ENCODE measurements around the gene UCN. TPM values are rescaled to one million over a fixed set of nuclear protein-coding genes. Genes with fewer than 3 reads are reported as not detected.
A peak's percentile ranks its signal among the peaks of the same experiment; 100 is the strongest.

The UCN gene
- total RNA-seq, 1 experiment from 2014 or later = 1.5 TPM

DNA sequence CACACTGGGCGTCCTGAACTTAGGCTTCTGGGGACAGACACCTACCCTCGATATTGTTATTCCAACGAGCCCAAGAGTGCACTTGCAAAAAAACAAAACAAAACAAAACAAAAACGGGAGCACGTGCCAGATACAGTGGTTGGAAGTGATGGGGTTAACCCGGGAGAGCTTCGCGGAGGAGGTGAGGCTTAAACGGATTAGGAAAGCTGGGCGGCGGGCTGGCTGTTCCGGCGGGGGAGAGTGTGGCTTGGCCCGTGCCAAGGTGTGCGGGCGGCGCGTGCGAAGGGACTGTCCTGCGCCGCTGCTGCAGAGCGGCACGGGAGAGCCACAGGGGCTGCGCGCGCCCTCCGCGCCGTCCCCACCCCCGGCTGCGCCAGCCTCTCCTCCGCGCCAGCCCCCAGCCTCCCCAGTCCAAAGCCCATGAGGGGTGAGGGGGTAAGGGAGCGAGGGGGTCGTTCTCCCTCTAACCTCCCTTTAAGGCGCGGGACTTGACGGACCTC lies 43.9 kb downstream of the UCN start:
- peak; percentile 63 for DNase-seq
- Histone ChIP-seq H3K23ac (ENCODE audit: insufficient read length, low read depth, low read length) (no peak overlapping the region), H3K79me2 (ENCODE audit: insufficient read depth, low read length) (no peaks in the 10 kb centered on the region), H2BK15ac (ENCODE audit: low read depth, low read length) (no peak overlapping the region), H2BK20ac (ENCODE audit: low read depth, low read length, poor library complexity, severe bottlenecking) (no peak overlapping the region), H3K9ac (ENCODE audit: extremely low read depth, insufficient read length, low read length) (no peak overlapping the region), H2BK12ac (ENCODE audit: insufficient read length, low read depth, low read length) (no peak overlapping the region), H2AFZ (ENCODE audit: low read length) (no peak overlapping the region), H2AK5ac (ENCODE audit: insufficient read length, low read length) (no peak overlapping the region), H4K91ac (ENCODE audit: insufficient read length, low read depth, low read length) (no peak overlapping the region), H2BK120ac (ENCODE audit: low read depth, low read length, poor library complexity, severe bottlenecking) (no peak overlapping the region), H4K5ac (ENCODE audit: insufficient read length, low read depth, low read length) (no peak overlapping the region), H3K27me3 (ENCODE audit: insufficient read depth, low read length) (peaks cover 38% of the 10 kb centered on the region; the same call in 1 of the 2 replicates), H3T11ph (ENCODE audit: low read length) (no peak overlapping the region), H4K8ac (replicated peaks; ENCODE audit: insufficient read length, low read depth, low read length) (no peak overlapping the region), H3K18ac (ENCODE audit: insufficient read length, low read depth, low read length) (no peak overlapping the region), H2BK5ac (ENCODE audit: insufficient read length, low read length) (no peak overlapping the region), H3K79me1 (ENCODE audit: insufficient read depth, low read depth, low read length, poor library complexity, severe bottlenecking) (no peaks in the 10 kb centered on the region), H3K4ac (ENCODE audit: low read depth, low read length) (no peak overlapping the region), H3K23me2 (ENCODE audit: insufficient read length, low read depth, low read length, poor library complexity, severe bottlenecking) (peaks cover 20% of the 10 kb centered on the region), H3K27ac (ENCODE audit: insufficient read length, low read depth, low read length) (no peak overlapping the region), H3K4me2 (ENCODE audit: insufficient read depth, insufficient read length, low read length) (peak overlapping the region; percentile 44), H3K14ac (ENCODE audit: insufficient read depth, low read length) (peak overlapping the region; percentile 86; the same call in 1 of the 2 replicates), H3K4me1 (ENCODE audit: insufficient read depth, low read length) (no peaks in the 10 kb centered on the region; the same call in 1 of the 2 replicates), H3K9me3 (ENCODE audit: control insufficient read depth, low read depth, low read length) (no peaks in the 10 kb centered on the region), H3K56ac (ENCODE audit: insufficient read length, low read depth, low read length) (no peak overlapping the region), H4K20me1 (ENCODE audit: control insufficient read depth, insufficient read depth, insufficient read length) (no peaks in the 10 kb centered on the region)
- H3K4me3 Mint-ChIP-seq = peak overlapping the region; percentile 64 to 88
- no peak for TF ChIP-seq CTCF (conservative IDR thresholded peaks at IDR 0.05)
- no peaks in the 10 kb centered on the region; a peak in 2 of 5 replicates for H3K9me3 Mint-ChIP-seq
- no peaks in the 10 kb centered on the region; a peak in 2 of 7 replicates for H3K36me3 Mint-ChIP-seq (ENCODE audit: insufficient read depth in 1 of 3, low read depth in 3 of 3)
- no CpG with 5 or more reads among the region's 38 CpGs for WGBS (ENCODE audit: extremely low coverage, insufficient read length, low lambda C conversion rate)
- H3K27ac Mint-ChIP-seq = no peak overlapping the region
- H3K4me1 Mint-ChIP-seq = peaks cover 24 to 29% of the 10 kb centered on the region in 2 experiments
- peaks cover 31% of the 10 kb centered on the region for H3K27me3 Mint-ChIP-seq (ENCODE audit: low read depth)

Measured in H9 (cell line).